Testis (tissue), 2 donors: Measurements from ENCODE around the gene TCHP.

Experiments used
- CTCF ChIP-seq, 3 experiments: fragments of 450-650 bp in 2 of 3; fragments of 200-600 bp in 1 of 3; sonication (generic) in 1 of 3; IDR thresholded peaks; one replicate each; pipeline ENCODE4 v1.5.1; 2016 to 2019; ENCODE audit warnings: antibody characterized with exemption in 3 of 3, mild to moderate bottlenecking in 2 of 3, moderate library complexity in 1 of 3
- POLR2A ChIP-seq: fragments of 450-650 bp; IDR thresholded peaks from one replicate; pipeline ENCODE4 v1.6.1; 2017; ENCODE audit warnings: antibody characterized with exemption, mild to moderate bottlenecking, moderate library complexity

GRCh38 chr12:109920261-109920780 lies 20.2 kb downstream of the TCHP start:
- TF ChIP-seq CTCF (IDR thresholded peaks at IDR 0.05) (no peak), POLR2A (no peak)
